HFF-Myc (cell line): ENCODE results near the gene PREB.

ENCODE experiments used
- DNase-seq: peaks from one replicate; pipeline ENCODE4 v3.0.0-alpha.2; 2011; ENCODE audit warnings: low read depth; ENCODE audit errors: extremely low read depth
- H3K4me3 ChIP-seq: replicated peaks from 2 replicates; pipeline ENCODE4 v1.5.1; 2011; ENCODE audit warnings: low read depth, mild to moderate bottlenecking, control low read depth, low read length
- TF ChIP-seq, protein P1 (sequence below): IDR thresholded peaks from 2 replicates; pipeline ENCODE4 v1.5.1; 2012; ENCODE audit warnings: mild to moderate bottlenecking, low read depth, low read length, control low read depth; ENCODE audit errors: missing control alignments

The PREB gene

DNA sequence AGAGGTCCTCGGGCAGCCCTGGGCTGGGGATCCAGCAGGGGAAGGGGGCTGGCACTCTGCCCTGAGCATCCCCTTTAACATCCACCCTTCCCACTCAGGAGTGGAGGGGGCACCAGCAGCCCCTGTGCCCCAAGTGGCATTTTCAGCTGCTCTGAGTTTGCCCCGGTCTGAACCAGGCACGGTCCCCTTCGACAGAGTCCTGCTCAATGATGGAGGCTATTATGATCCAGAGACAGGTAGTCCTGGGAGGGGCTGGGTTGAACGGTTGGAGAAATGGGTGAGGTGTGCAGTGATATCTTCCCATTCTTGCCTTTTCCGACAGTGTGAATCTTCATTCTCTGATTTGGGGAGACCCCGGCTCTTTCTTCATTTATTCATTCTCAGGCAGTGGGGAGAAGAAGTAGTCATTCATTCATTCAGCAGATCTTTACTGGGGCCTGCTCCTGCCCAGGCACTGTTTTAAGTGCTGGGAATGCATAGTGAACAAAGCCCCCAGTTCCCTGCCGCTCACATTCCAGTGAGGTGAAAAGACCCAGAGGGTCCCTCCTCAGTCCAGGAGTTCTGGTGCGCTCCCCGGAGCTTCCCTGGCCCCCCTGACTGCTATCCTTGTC is 49.3 kb downstream of the PREB start:
- TF ChIP-seq, protein P1, sequence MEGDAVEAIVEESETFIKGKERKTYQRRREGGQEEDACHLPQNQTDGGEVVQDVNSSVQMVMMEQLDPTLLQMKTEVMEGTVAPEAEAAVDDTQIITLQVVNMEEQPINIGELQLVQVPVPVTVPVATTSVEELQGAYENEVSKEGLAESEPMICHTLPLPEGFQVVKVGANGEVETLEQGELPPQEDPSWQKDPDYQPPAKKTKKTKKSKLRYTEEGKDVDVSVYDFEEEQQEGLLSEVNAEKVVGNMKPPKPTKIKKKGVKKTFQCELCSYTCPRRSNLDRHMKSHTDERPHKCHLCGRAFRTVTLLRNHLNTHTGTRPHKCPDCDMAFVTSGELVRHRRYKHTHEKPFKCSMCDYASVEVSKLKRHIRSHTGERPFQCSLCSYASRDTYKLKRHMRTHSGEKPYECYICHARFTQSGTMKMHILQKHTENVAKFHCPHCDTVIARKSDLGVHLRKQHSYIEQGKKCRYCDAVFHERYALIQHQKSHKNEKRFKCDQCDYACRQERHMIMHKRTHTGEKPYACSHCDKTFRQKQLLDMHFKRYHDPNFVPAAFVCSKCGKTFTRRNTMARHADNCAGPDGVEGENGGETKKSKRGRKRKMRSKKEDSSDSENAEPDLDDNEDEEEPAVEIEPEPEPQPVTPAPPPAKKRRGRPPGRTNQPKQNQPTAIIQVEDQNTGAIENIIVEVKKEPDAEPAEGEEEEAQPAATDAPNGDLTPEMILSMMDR: no peak
- peak overlapping the region; percentile 39 for H3K4me3 ChIP-seq
- no peak for DNase-seq

DNA sequence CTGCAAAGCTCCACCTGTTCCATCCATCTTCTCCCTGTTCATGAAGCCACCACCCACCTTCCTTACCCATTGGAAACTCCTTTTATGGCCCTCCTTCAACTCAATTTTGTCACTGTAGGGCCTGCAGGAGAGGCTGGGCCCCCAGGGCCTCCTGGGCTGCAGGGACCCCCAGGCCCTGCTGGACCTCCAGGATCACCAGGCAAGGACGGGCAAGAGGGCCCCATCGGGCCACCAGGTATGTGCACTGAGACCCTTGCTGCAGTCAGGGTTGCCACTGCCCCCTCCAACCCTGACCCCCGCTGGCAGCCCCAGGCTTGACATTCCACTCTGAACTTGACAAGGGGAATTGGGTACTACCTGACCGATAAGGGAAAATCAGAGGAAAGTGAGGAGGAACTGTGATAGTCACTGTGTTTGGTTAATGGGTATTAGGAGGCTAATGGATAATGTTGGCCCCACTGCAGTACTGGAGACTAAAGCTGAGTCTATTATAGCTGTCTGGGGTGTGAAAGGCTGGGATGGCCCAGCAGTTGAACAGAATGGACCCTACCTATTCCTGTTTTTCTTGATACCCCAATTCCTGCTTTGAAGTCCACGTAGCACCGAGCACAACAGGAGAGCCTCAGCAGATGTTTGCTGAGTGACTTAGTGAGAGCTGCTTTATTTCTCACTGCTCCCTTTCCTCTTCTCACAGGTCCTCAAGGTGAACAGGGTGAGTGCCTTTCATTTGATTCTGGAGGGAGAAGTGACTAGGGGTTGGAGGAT is 50.0 kb downstream of the PREB start:
- H3K4me3 ChIP-seq: no peak overlapping the region
- DNase-seq: no peak
- TF ChIP-seq, protein P1: no peak

DNA sequence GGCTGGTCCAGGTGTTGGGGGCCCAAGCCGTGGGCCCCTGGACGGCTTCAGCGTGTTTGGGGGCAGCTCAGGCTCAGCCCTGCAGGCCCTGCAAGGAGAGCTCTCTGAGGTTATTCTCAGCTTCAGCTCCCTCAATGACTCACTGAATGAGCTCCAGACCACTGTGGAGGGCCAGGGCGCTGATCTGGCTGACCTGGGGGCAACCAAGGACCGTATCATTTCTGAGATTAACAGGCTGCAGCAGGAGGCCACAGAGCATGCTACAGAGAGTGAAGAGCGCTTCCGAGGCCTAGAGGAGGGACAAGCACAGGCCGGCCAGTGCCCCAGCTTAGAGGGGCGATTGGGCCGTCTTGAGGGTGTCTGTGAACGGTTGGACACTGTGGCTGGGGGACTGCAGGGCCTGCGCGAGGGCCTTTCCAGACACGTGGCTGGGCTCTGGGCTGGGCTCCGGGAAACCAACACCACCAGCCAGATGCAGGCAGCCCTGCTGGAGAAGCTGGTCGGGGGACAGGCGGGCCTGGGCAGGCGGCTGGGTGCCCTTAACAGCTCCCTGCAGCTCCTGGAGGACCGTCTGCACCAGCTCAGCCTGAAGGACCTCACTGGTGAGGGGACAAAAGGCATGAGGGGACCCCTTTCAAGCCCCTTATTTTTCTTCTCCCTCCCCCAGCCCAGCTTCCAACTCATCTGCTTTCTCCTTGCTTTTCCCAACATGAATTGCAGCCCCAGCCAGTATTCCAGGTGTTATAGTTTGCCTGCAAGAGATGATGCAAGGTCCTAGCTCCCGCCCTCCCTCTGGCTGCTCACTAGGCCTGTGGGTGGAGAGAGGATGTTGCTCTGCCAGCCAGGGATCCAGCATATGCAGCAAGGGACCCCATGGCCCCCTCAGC is 50.8 kb downstream of the PREB start:
- TF ChIP-seq, protein P1: no peak
- no peak overlapping the region for H3K4me3 ChIP-seq
- DNase-seq: no peak

DNA sequence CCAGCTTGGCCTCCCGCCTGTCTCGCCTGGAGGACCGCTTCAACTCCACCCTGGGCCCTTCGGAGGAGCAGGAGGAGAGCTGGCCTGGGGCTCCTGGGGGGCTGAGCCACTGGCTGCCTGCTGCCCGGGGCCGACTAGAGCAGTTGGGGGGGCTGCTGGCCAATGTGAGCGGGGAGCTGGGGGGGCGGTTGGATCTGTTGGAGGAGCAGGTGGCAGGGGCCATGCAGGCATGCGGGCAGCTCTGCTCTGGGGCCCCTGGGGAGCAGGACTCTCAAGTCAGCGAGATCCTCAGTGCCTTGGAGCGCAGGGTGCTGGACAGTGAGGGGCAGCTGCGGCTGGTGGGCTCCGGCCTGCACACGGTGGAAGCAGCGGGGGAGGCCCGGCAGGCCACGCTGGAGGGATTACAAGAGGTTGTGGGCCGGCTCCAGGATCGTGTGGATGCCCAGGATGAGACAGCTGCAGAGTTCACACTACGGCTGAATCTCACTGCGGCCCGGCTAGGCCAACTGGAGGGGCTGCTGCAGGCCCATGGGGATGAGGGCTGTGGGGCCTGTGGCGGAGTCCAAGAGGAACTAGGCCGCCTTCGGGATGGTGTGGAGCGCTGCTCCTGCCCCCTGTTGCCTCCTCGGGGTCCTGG is 51.5 kb downstream of the PREB start:
- no peak overlapping the region for H3K4me3 ChIP-seq
- TF ChIP-seq, protein P1: no peak
- no peak for DNase-seq

DNA sequence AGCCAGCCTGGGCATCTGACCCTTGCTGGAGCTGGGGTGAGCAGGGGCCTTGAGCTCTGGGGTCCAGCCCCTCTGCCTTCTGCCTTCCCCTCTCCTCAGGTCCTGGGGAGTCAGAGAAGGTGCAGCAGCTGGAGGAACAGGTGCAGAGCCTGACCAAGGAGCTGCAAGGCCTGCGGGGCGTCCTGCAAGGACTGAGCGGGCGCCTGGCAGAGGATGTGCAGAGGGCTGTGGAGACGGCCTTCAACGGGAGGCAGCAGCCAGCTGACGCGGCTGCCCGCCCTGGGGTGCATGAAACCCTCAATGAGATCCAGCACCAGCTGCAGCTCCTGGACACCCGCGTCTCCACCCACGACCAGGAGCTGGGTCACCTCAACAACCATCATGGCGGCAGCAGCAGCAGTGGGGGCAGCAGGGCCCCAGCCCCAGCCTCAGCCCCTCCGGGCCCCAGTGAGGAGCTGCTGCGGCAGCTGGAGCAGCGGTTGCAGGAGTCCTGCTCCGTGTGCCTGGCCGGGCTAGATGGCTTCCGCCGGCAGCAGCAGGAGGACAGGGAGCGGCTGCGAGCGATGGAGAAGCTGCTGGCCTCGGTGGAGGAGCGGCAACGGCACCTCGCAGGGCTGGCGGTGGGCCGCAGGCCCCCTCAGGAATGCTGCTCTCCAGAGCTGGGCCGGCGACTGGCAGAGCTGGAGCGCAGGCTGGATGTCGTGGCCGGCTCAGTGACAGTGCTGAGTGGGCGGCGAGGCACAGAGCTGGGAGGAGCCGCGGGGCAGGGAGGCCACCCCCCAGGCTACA is 52.3 kb downstream of the PREB start:
- no peak for DNase-seq

More for the DNA sequence above, 52.3 kb downstream of the PREB start:
- TF ChIP-seq, protein P1: no peak
- H3K4me3 ChIP-seq: no peak overlapping the region
